GM12878 (cell line): ENCODE data around the gene ANO1. TPM values are rescaled to one million over a fixed set of nuclear protein-coding genes. Genes with fewer than 3 reads are reported as not detected.

ENCODE experiments used
- ATAC-seq: fragments of 200-7000 bp; cut with Tn5 transposase; 3 replicates; pipeline ENCODE4 v1.9.1; 2020; ENCODE audit warnings: mild to moderate bottlenecking, moderate library complexity
- BruUV-seq: library from RNA; stranded (reverse); fragments of 400-500 nt; replicated peaks from 2 replicates; lab custom pipeline; 2021; lab: Mats Ljungman, UMichigan
- CTCF ChIA-PET: fragments of 300-600 bp; sonication (Branson Sonifier 250); formaldehyde crosslinking; extraction: SDS; loops from one replicate; lab custom pipeline; 2021; ENCODE audit warnings: inconsistent platforms; lab: Yijun Ruan, JAX
- POLR2A ChIA-PET: fragments of 350-600 bp; formaldehyde crosslinking; extraction: SDS; loops from one replicate; lab custom pipeline; 2021; ENCODE audit warnings: inconsistent platforms; lab: Charles Lee
- RAD21 ChIA-PET: fragments of 300-600 bp; sonication (Branson Sonifier 250); formaldehyde crosslinking; loops from one replicate; lab custom pipeline; 2023; ENCODE audit warnings: antibody characterized with exemption; ENCODE audit not compliant: unreplicated experiment; lab: Charles Lee
- SMC1A ChIA-PET: fragments of 300-600 bp; sonication (Branson Sonifier 250); formaldehyde crosslinking; loops from one replicate; lab custom pipeline; 2023; ENCODE audit not compliant: unreplicated experiment, uncharacterized antibody; lab: Charles Lee
- DNase-seq: peaks from one replicate; pipeline ENCODE4 v3.0.0-alpha.2; 2011; ENCODE audit warnings: low read depth, low spot score
- FAIRE-seq: peaks from 3 replicates; lab custom pipeline; 2011; peaks lifted over from hg19 to GRCh38; lab: Jason Lieb, UNC
- H2AFZ ChIP-seq: 2 replicates; pipeline ENCODE4 v1.6.0; 2011; ENCODE audit warnings: low read depth, low read length, control low read depth; ENCODE audit not compliant: control insufficient read depth
- H3K27ac ChIP-seq: 2 replicates; pipeline ENCODE4 v1.5.1; 2011; ENCODE audit warnings: control low read depth; ENCODE audit not compliant: control insufficient read depth, insufficient read depth
- H3K27me3 ChIP-seq, 2 experiments: replicated peaks in 1 of 2; 2 replicates each; pipeline versions ENCODE4 v1.6.0 to v1.6.1; 2011; ENCODE audit warnings: low read length in 1 of 2; ENCODE audit not compliant: control insufficient read depth in 2 of 2, insufficient read depth in 2 of 2
- H3K36me3 ChIP-seq, 2 experiments: 2 replicates each; pipeline ENCODE4 v1.5.1; 2011; ENCODE audit warnings: low read length in 1 of 2; ENCODE audit not compliant: control insufficient read depth in 2 of 2, insufficient read depth in 2 of 2
- H3K4me1 ChIP-seq: 2 replicates; pipeline ENCODE4 v1.6.1; 2011; ENCODE audit warnings: mild to moderate bottlenecking, low read length, moderate library complexity, mixed read lengths; ENCODE audit not compliant: control insufficient read depth, insufficient read depth
- H3K4me2 ChIP-seq: 2 replicates; pipeline ENCODE4 v1.6.0; 2011; ENCODE audit warnings: control low read depth; ENCODE audit not compliant: control insufficient read depth, insufficient read depth
- H3K4me3 ChIP-seq: fragments of 200-600 bp; sonication (generic); 2 replicates; pipeline ENCODE4 v1.5.1; 2016
- H3K79me2 ChIP-seq: 2 replicates; pipeline ENCODE4 v1.6.0; 2011; ENCODE audit warnings: low read length; ENCODE audit not compliant: control insufficient read depth, insufficient read depth
- H3K9ac ChIP-seq: 2 replicates; pipeline ENCODE4 v1.8.0; 2011; ENCODE audit warnings: low read length, control low read depth, mixed read lengths; ENCODE audit not compliant: control insufficient read depth, insufficient read depth
- H3K9me3 ChIP-seq: replicated peaks from 3 replicates; pipeline ENCODE4 v1.5.1; 2011; ENCODE audit warnings: mild to moderate bottlenecking, low read length; ENCODE audit not compliant: control insufficient read depth, insufficient read depth
- H4K20me1 ChIP-seq: 2 replicates; pipeline ENCODE4 v1.6.0; 2011; ENCODE audit not compliant: control insufficient read depth, insufficient read depth
- FOS ChIP-seq: IDR thresholded peaks from 3 replicates; pipeline ENCODE4 v1.6.1; 2011; ENCODE audit warnings: borderline replicate concordance; ENCODE audit not compliant: insufficient read length; ENCODE audit errors: extremely low read depth
- HDAC6 ChIP-seq: fragments of 200-600 bp; sonication (generic); IDR thresholded peaks from one replicate; pipeline ENCODE4 v1.8.0; 2017; ENCODE audit warnings: antibody characterized with exemption; ENCODE audit not compliant: unreplicated experiment
- LARP7 ChIP-seq: fragments of 450-650 bp; IDR thresholded peaks from 2 replicates; pipeline ENCODE4 v1.6.1; 2017; ENCODE audit warnings: mild to moderate bottlenecking
- MLLT1 ChIP-seq: fragments of 450-650 bp; IDR thresholded peaks from 2 replicates; pipeline ENCODE4 v1.6.1; 2016; ENCODE audit warnings: mild to moderate bottlenecking
- POU2F2 ChIP-seq: IDR thresholded peaks from 3 replicates; pipeline ENCODE4 v1.6.1; 2011; ENCODE audit warnings: low read depth, mild to moderate bottlenecking, low read length, borderline replicate concordance
- RAD21 ChIP-seq: IDR thresholded peaks from 2 replicates; pipeline ENCODE4 v1.6.1; 2011; ENCODE audit warnings: mild to moderate bottlenecking, low read depth, low read length, moderate library complexity; ENCODE audit not compliant: insufficient read depth
- SMAD5 ChIP-seq: IDR thresholded peaks from 2 replicates; pipeline ENCODE4 v1.6.1; 2016; ENCODE audit warnings: antibody characterized with exemption, low read depth
- SMC3 ChIP-seq: IDR thresholded peaks from 2 replicates; pipeline ENCODE4 v1.6.1; 2011; ENCODE audit warnings: low read length, improper control_type of control experiment, borderline replicate concordance
- TCF12 ChIP-seq: IDR thresholded peaks from 2 replicates; pipeline ENCODE4 v1.6.1; 2011; ENCODE audit warnings: low read depth, mild to moderate bottlenecking, low read length
- YY1 ChIP-seq: IDR thresholded peaks from 2 replicates; pipeline ENCODE4 v1.6.1; 2011; ENCODE audit warnings: low read depth, mild to moderate bottlenecking, low read length
- ZNF217 ChIP-seq: fragments of 450-650 bp; IDR thresholded peaks from 2 replicates; pipeline ENCODE4 v1.6.1; 2017; ENCODE audit warnings: antibody characterized with exemption, mild to moderate bottlenecking
- WGBS: methylation state at CpG from one replicate; pipeline ENCODE4 v1.1.6; 2016; ENCODE audit warnings: low lambda C conversion rate; ENCODE audit not compliant: insufficient replicate concordance, insufficient coverage; ENCODE audit errors: missing lambda C conversion rate; 5-methylcytosine and 5-hydroxymethylcytosine counted together
- in situ Hi-C: fragments of 300-500 bp; cut with MboI; formaldehyde crosslinking; loops from 9 replicates; pipeline ENCODE4 v1.14.3; 2018; ENCODE audit warnings: mixed read lengths
- intact Hi-C: fragments of 100-400 bp; cut with micrococcal nuclease; formaldehyde crosslinking; loops from one replicate; pipeline ENCODE4 v1.14.2; 2022; ENCODE audit not compliant: unreplicated experiment
- polyA plus RNA-seq, 11 experiments: library from polyadenylated mRNA; depleted of rRNA in 4 of 11; unstranded in 6 of 11; stranded (reverse) in 5 of 11; fragments of >200 nt; fragmentation: Nextera tagmentation in 4 of 11; fragmentation: Illumina TruSeq in 1 of 11; extraction: Ambion mirVana in 4 of 11; extraction: Trizol in 1 of 11; gene quantifications; 1 replicate in 1 of 11; 2 replicates in 10 of 11; pipeline versions ENCODE4 v1.2.1 to v1.2.3, GENCODE V29; 2011 to 2016; ENCODE audit warnings: inconsistent platforms in 2 of 11, missing spikeins in 2 of 11, low read depth in 1 of 11
- total RNA-seq, 4 experiments: library from RNA; depleted of rRNA in 3 of 4; stranded (reverse); fragments of >200 nt in 3 of 4; fragmentation: Illumina TruSeq in 1 of 4; extraction: Trizol in 1 of 4; gene quantifications; 2 replicates each; pipeline versions ENCODE4 v1.2.1 to v1.2.3, GENCODE V29; 2013 to 2021
- TF ChIP-seq, protein P1 (sequence below): IDR thresholded peaks from 2 replicates; pipeline ENCODE4 v1.6.1; 2012; ENCODE audit warnings: low read depth, low read length, improper control_type of control experiment
- TF ChIP-seq, protein P2 (sequence below): fragments of 450-650 bp; IDR thresholded peaks from 2 replicates; pipeline ENCODE4 v1.6.1; 2018; ENCODE audit warnings: borderline replicate concordance, mild to moderate bottlenecking; ENCODE audit not compliant: partially characterized antibody
- TF ChIP-seq, protein P3 (sequence below), 3 experiments: IDR thresholded peaks in 2 of 3; conservative IDR thresholded peaks in 1 of 3; 2 replicates each; pipeline ENCODE4 v1.5.1; 2011; ENCODE audit warnings: low read depth in 3 of 3, low read length in 3 of 3, mild to moderate bottlenecking in 3 of 3, control low read depth in 2 of 3, moderate library complexity in 2 of 3, inconsistent platforms in 1 of 3, mixed read lengths in 1 of 3; ENCODE audit not compliant: control insufficient read depth in 2 of 3, insufficient read depth in 1 of 3; ENCODE audit errors: extremely low read depth in 1 of 3

Gene ANO1
- total and polyA plus RNA-seq, 10 of the 15 experiments (the other 5 are each of a cell fraction or from before 2014, with no cell fraction given): 0.01 to 0.38 (median 0.06) TPM; not detected in 7

DNA sequence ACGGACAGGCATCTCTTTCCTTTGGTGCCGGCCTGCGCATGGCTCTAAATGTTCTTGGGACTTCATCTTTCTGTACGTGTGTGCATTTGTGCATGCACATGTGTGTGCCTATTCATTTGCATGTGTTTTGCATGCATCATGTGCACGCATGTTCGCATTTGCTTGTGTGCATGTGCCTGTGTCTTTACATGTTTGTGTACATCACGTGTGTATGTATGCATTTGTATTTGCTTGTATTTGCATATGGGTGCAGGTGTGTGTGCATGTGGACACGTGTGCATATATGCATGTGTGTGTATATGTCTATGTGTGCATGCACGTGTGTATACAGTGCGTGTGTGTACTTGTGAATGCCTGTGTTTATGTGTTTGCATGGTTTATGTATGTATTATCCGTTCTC lies 111.5 kb downstream of the ANO1 start (continued):
- TF ChIP-seq POU2F2: no peak
- TF ChIP-seq TCF12: no peak
- TF ChIP-seq, all 136 proteins: peak for 0

DNA sequence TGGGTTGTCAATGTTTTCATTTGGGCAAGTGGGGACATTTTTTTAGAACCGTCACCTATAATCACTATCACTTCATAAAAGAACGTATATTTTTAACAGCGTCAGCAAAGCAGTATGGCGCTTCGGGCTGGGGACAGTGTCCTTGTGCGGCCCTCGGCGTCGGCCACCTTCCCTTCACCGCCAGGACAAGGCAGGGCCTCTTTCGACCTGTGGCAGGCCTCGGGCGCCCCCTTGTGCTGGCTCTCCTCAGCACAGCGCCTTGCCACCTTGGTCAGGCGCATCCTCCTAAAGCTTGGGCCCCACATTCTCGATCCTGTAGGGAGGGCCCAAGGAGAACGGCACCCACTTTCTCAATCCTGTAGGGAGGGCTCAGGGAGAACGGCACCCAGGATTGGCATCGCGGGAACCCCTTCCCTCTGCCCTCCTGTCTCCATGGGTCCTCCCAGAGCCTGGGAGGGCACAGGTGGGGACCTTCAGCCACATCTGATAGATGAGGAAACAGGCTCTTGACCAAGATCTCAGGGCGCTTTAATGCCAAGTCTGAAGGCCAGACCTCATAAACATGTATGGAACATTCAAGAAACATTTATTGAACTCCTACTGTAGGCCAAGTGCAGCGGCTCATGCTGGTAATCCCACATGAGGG lies 113.5 kb downstream of the ANO1 start:
- Histone ChIP-seq H3K36me3 (no peaks in the 10 kb centered on the region), H3K27ac (no peak overlapping the region), H3K9ac (no peak overlapping the region), H2AFZ (no peak overlapping the region), H3K4me3 (no peak overlapping the region), H3K27me3 (no peaks in the 10 kb centered on the region), H3K79me2 (no peaks in the 10 kb centered on the region), H4K20me1 (no peaks in the 10 kb centered on the region), H3K9me3 (no peaks in the 10 kb centered on the region), H3K4me2 (no peak overlapping the region), H3K4me1 (no peaks in the 10 kb centered on the region)
- 14% methylated on average over 22 of the region's 22 CpGs for WGBS
- ATAC-seq (peak; percentile 96), FAIRE-seq (no peak), DNase-seq (no peak)
- intact Hi-C loops (no loop called here), in situ Hi-C loops (loop anchor here (10.0 kb wide), 1 partner anchor 507 kb away; no protein-coding TSS in a partner anchor)
- CTCF ChIA-PET: interaction anchor here (0.6 to 1.4 kb wide), 4 partner anchors 9 to 473 kb away, joined by 3 to 7 read pairs (median 4); no protein-coding TSS in a partner anchor
- SMC1A ChIA-PET: no interaction called here
- BruUV-seq: no TSS peak
- POLR2A ChIA-PET: no interaction called here
- RAD21 ChIA-PET: no interaction called here
- peak; percentile 55 for TF ChIP-seq SMC3
- TF ChIP-seq, protein P1, sequence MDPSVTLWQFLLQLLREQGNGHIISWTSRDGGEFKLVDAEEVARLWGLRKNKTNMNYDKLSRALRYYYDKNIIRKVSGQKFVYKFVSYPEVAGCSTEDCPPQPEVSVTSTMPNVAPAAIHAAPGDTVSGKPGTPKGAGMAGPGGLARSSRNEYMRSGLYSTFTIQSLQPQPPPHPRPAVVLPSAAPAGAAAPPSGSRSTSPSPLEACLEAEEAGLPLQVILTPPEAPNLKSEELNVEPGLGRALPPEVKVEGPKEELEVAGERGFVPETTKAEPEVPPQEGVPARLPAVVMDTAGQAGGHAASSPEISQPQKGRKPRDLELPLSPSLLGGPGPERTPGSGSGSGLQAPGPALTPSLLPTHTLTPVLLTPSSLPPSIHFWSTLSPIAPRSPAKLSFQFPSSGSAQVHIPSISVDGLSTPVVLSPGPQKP: no peak
- no peak for TF ChIP-seq TCF12
- no peak for TF ChIP-seq MLLT1
- no peak for TF ChIP-seq LARP7
- TF ChIP-seq YY1: 0 out of 2 replicates have a peak, but pooled peaks have one; percentile 26
- TF ChIP-seq FOS: no peak
- TF ChIP-seq HDAC6: no peak
- no peak for TF ChIP-seq ZNF217
- no peak for TF ChIP-seq POU2F2
- TF ChIP-seq SMAD5: no peak
- TF ChIP-seq RAD21: peak; percentile 85
- TF ChIP-seq, protein P2, sequence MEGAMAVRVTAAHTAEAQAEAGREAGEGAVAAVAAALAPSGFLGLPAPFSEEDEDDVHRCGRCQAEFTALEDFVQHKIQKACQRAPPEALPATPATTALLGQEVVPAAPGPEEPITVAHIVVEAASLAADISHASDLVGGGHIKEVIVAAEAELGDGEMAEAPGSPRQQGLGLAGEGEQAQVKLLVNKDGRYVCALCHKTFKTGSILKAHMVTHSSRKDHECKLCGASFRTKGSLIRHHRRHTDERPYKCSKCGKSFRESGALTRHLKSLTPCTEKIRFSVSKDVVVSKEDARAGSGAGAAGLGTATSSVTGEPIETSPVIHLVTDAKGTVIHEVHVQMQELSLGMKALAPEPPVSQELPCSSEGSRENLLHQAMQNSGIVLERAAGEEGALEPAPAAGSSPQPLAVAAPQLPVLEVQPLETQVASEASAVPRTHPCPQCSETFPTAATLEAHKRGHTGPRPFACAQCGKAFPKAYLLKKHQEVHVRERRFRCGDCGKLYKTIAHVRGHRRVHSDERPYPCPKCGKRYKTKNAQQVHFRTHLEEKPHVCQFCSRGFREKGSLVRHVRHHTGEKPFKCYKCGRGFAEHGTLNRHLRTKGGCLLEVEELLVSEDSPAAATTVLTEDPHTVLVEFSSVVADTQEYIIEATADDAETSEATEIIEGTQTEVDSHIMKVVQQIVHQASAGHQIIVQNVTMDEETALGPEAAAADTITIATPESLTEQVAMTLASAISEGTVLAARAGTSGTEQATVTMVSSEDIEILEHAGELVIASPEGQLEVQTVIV: no peak
- TF ChIP-seq, protein P3, sequence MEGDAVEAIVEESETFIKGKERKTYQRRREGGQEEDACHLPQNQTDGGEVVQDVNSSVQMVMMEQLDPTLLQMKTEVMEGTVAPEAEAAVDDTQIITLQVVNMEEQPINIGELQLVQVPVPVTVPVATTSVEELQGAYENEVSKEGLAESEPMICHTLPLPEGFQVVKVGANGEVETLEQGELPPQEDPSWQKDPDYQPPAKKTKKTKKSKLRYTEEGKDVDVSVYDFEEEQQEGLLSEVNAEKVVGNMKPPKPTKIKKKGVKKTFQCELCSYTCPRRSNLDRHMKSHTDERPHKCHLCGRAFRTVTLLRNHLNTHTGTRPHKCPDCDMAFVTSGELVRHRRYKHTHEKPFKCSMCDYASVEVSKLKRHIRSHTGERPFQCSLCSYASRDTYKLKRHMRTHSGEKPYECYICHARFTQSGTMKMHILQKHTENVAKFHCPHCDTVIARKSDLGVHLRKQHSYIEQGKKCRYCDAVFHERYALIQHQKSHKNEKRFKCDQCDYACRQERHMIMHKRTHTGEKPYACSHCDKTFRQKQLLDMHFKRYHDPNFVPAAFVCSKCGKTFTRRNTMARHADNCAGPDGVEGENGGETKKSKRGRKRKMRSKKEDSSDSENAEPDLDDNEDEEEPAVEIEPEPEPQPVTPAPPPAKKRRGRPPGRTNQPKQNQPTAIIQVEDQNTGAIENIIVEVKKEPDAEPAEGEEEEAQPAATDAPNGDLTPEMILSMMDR (IDR thresholded peaks at IDR 0.05 in 2 of 3, conservative IDR thresholded peaks at IDR 0.05 in 1 of 3; ENCODE audit: control insufficient read depth in 2 of 3, extremely low read depth in 1 of 3, insufficient read depth in 1 of 3, low read depth in 3 of 3, low read length in 3 of 3): peak; percentile 61 to 83 (median 79)
